Measurements from ENCODE around the gene LCN6. TPM values are rescaled to one million over a fixed set of nuclear protein-coding genes. Genes with fewer than 3 reads are reported as not detected.

Gene LCN6
- total and polyA plus RNA-seq, 9 of the 15 experiments (the other 6 are each of a cell fraction or from before 2014, with no cell fraction given): 0.10 to 0.45 (median 0.37) TPM; not detected in 5

GRCh38 chr9:136791516-136792276 lies 43.4 kb upstream of the LCN6 start (continued):
- TF ChIP-seq XRCC4 (IDR thresholded peaks at IDR 0.05; ENCODE audit: extremely low read depth, insufficient read depth, insufficient read length) (no peak), ZNF253 (CRISPR knock-in tag; conservative IDR thresholded peaks at IDR 0.05) (no peak), RBM25 (IDR thresholded peaks at IDR 0.05; ENCODE audit: low read depth, low read length, severe bottlenecking) (no peak), ZNF696 (CRISPR knock-in tag; conservative IDR thresholded peaks at IDR 0.05) (no peak), MAZ (CRISPR knock-in tag; conservative IDR thresholded peaks at IDR 0.05 in 1 of 2, IDR thresholded peaks at IDR 0.05 in 1 of 2) (peak; percentile 41 to 54; a peak in 2 of 4 replicates), E4F1 (CRISPR knock-in tag; IDR thresholded peaks at IDR 0.05; ENCODE audit: borderline replicate concordance) (no peak), ZNF140 (CRISPR knock-in tag; IDR thresholded peaks at IDR 0.05) (no peak), NELFE (IDR thresholded peaks at IDR 0.05; ENCODE audit: insufficient read depth, insufficient read length) (no peak), ZNF224 (CRISPR knock-in tag; IDR thresholded peaks at IDR 0.05) (no peak), SETDB1 (IDR thresholded peaks at IDR 0.05; ENCODE audit: low read length) (no peak), RAD51 (IDR thresholded peaks at IDR 0.05; ENCODE audit: borderline replicate concordance, low read depth) (no peak), ELF4 (CRISPR knock-in tag; IDR thresholded peaks at IDR 0.05) (no peak)
- TF ChIP-seq, protein P1, sequence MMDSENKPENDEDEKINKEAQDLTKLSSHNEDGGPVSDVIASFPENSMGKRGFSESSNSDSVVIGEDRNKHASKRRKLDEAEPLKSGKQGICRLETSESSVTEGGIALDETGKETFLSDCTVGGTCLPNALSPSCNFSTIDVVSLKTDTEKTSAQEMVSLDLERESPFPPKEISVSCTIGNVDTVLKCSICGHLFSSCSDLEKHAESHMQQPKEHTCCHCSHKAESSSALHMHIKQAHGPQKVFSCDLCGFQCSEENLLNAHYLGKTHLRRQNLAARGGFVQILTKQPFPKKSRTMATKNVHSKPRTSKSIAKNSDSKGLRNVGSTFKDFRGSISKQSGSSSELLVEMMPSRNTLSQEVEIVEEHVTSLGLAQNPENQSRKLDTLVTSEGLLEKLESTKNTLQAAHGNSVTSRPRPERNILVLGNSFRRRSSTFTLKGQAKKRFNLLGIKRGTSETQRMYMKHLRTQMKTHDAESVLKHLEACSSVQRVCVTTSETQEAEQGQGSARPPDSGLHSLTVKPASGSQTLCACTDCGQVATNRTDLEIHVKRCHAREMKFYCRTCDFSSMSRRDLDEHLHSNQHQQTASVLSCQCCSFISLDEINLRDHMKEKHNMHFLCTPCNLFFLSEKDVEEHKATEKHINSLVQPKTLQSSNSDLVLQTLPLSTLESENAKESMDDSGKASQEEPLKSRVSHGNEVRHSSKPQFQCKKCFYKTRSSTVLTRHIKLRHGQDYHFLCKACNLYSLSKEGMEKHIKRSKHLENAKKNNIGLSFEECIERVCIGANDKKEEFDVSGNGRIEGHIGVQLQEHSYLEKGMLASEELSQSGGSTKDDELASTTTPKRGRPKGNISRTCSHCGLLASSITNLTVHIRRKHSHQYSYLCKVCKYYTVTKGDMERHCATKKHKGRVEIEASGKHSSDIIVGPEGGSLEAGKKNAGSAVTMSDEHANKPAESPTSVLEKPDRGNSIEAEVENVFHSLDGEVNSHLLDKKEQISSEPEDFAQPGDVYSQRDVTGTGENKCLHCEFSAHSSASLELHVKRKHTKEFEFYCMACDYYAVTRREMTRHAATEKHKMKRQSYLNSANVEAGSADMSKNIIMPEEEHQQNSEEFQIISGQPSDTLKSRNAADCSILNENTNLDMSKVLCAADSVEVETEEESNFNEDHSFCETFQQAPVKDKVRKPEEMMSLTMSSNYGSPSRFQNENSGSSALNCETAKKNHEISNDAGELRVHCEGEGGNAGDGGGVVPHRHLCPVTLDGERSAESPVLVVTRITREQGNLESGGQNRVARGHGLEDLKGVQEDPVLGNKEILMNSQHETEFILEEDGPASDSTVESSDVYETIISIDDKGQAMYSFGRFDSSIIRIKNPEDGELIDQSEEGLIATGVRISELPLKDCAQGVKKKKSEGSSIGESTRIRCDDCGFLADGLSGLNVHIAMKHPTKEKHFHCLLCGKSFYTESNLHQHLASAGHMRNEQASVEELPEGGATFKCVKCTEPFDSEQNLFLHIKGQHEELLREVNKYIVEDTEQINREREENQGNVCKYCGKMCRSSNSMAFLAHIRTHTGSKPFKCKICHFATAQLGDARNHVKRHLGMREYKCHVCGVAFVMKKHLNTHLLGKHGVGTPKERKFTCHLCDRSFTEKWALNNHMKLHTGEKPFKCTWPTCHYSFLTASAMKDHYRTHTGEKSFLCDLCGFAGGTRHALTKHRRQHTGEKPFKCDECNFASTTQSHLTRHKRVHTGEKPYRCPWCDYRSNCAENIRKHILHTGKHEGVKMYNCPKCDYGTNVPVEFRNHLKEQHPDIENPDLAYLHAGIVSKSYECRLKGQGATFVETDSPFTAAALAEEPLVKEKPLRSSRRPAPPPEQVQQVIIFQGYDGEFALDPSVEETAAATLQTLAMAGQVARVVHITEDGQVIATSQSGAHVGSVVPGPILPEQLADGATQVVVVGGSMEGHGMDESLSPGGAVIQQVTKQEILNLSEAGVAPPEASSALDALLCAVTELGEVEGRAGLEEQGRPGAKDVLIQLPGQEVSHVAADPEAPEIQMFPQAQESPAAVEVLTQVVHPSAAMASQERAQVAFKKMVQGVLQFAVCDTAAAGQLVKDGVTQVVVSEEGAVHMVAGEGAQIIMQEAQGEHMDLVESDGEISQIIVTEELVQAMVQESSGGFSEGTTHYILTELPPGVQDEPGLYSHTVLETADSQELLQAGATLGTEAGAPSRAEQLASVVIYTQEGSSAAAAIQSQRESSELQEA (IDR thresholded peaks at IDR 0.05; ENCODE audit: low read depth): no peak
- TF ChIP-seq, protein P2, sequence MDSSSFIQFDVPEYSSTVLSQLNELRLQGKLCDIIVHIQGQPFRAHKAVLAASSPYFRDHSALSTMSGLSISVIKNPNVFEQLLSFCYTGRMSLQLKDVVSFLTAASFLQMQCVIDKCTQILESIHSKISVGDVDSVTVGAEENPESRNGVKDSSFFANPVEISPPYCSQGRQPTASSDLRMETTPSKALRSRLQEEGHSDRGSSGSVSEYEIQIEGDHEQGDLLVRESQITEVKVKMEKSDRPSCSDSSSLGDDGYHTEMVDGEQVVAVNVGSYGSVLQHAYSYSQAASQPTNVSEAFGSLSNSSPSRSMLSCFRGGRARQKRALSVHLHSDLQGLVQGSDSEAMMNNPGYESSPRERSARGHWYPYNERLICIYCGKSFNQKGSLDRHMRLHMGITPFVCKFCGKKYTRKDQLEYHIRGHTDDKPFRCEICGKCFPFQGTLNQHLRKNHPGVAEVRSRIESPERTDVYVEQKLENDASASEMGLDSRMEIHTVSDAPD (CRISPR knock-in tag; IDR thresholded peaks at IDR 0.05): no peak

Measured in K562 (cell line).